Endothelial cell of umbilical vein (primary cell): ENCODE results near the gene TBX19. TPM values are rescaled to one million over a fixed set of nuclear protein-coding genes. Genes with fewer than 3 reads are reported as not detected.

ENCODE experiments used
- BruUV-seq: library from RNA; stranded (reverse); fragments of 400-500 nt; replicated peaks from 2 replicates; lab custom pipeline; 2021; lab: Mats Ljungman, UMichigan
- CTCF ChIA-PET: fragments of 300-600, 350-600 bp; sonication (Branson Sonifier 250); formaldehyde crosslinking; loops from one replicate; lab custom pipeline; 2021; ENCODE audit warnings: antibody characterized with exemption, inconsistent platforms; lab: Charles Lee
- POLR2A ChIA-PET: fragments of 300-600, 350-600 bp; sonication (Branson Sonifier 250); formaldehyde crosslinking; loops from one replicate; lab custom pipeline; 2021; ENCODE audit warnings: antibody characterized with exemption, inconsistent platforms; lab: Charles Lee
- DNase-seq: peaks from one replicate; pipeline ENCODE4 v3.0.0-alpha.2; 2011; ENCODE audit warnings: low read depth, low spot score
- FAIRE-seq: peaks from 2 replicates; lab custom pipeline; 2011; peaks lifted over from hg19 to GRCh38; lab: Jason Lieb, UNC
- H2AFZ ChIP-seq: 2 replicates; pipeline ENCODE4 v1.6.0; 2012; ENCODE audit warnings: low read depth, low read length, control low read depth, inconsistent platforms
- H3K27ac ChIP-seq: 2 replicates; pipeline ENCODE4 v1.5.1; 2011; ENCODE audit warnings: low read depth, mild to moderate bottlenecking, control low read depth, low read length, moderate library complexity; ENCODE audit not compliant: insufficient read depth
- H3K27me3 ChIP-seq, 2 experiments: 2 replicates each; pipeline versions ENCODE4 v1.6.0 to v1.6.1; 2011; ENCODE audit warnings: low read length in 2 of 2, mixed read lengths in 1 of 2; ENCODE audit not compliant: control insufficient read depth in 2 of 2, insufficient read depth in 2 of 2
- H3K36me3 ChIP-seq, 2 experiments: 2 replicates in 1 of 2; 3 replicates in 1 of 2; pipeline ENCODE4 v1.5.1; 2011; ENCODE audit warnings: low read length in 2 of 2, mild to moderate bottlenecking in 1 of 2, moderate library complexity in 1 of 2; ENCODE audit not compliant: control insufficient read depth in 2 of 2, insufficient read depth in 2 of 2; ENCODE audit errors: extremely low read depth in 1 of 2
- H3K4me1 ChIP-seq: 3 replicates; pipeline ENCODE4 v1.5.1; 2011; ENCODE audit warnings: mild to moderate bottlenecking, low read length; ENCODE audit not compliant: control insufficient read depth, insufficient read depth; ENCODE audit errors: extremely low read depth
- H3K4me2 ChIP-seq: 2 replicates; pipeline ENCODE4 v1.6.1; 2011; ENCODE audit warnings: low read length, control low read depth, mixed read lengths; ENCODE audit not compliant: insufficient read depth
- H3K4me3 ChIP-seq, 3 experiments: fragments of 200-600 bp in 1 of 3; sonication (generic), shearing (Covaris generic) in 1 of 3; replicated peaks in 1 of 3; 2 replicates each; pipeline ENCODE4 v1.5.1; 2011 to 2016; ENCODE audit warnings: control low read depth in 3 of 3, low read length in 3 of 3, mild to moderate bottlenecking in 2 of 3, inconsistent platforms in 1 of 3, low read depth in 1 of 3, moderate library complexity in 1 of 3; ENCODE audit not compliant: insufficient read depth in 1 of 3
- H3K79me2 ChIP-seq: 2 replicates; pipeline ENCODE4 v1.6.0; 2012; ENCODE audit warnings: low read length, inconsistent platforms; ENCODE audit not compliant: control insufficient read depth, insufficient read depth
- H3K9ac ChIP-seq: replicated peaks from 2 replicates; pipeline ENCODE3; 2011; ENCODE audit warnings: low read length, control low read depth; ENCODE audit not compliant: insufficient read depth; ENCODE audit errors: extremely low read depth
- H3K9me1 ChIP-seq: replicated peaks from 3 replicates; pipeline ENCODE4 v1.6.0; 2011; ENCODE audit warnings: mild to moderate bottlenecking, low read length; ENCODE audit not compliant: control insufficient read depth, insufficient read depth; ENCODE audit errors: extremely low read depth
- H3K9me3 ChIP-seq: replicated peaks from 2 replicates; pipeline ENCODE4 v1.5.1; 2012; ENCODE audit warnings: low read length, inconsistent platforms; ENCODE audit not compliant: control insufficient read depth, insufficient read depth
- H4K20me1 ChIP-seq: replicated peaks from 2 replicates; pipeline ENCODE3; 2011; ENCODE audit warnings: mild to moderate bottlenecking, low read length; ENCODE audit not compliant: control insufficient read depth, insufficient read depth; ENCODE audit errors: extremely low read depth
- CTCF ChIP-seq, 2 donors: IDR thresholded peaks; 1 replicate in 1 of 2; 2 replicates in 1 of 2; pipeline ENCODE4 v1.5.1; 2011; ENCODE audit warnings: low read length in 2 of 2, mild to moderate bottlenecking in 2 of 2, moderate library complexity in 2 of 2, control low read depth in 1 of 2, inconsistent platforms in 1 of 2, low read depth in 1 of 2; ENCODE audit not compliant: insufficient read depth in 1 of 2; ENCODE audit errors: extremely low read depth in 1 of 2
- FOS ChIP-seq: IDR thresholded peaks from 2 replicates; pipeline ENCODE4 v1.6.1; 2011; ENCODE audit warnings: mild to moderate bottlenecking, low read length, moderate library complexity, borderline replicate concordance; ENCODE audit not compliant: insufficient read depth
- POLR2A ChIP-seq: IDR thresholded peaks from 2 replicates; pipeline ENCODE4 v1.6.1; 2012; ENCODE audit warnings: low read depth, mild to moderate bottlenecking, control low read depth, low read length
- POLR2AphosphoS5 ChIP-seq: IDR thresholded peaks from 2 replicates; pipeline ENCODE4 v1.6.1; 2012; ENCODE audit warnings: low read depth, mild to moderate bottlenecking, control low read depth, low read length, moderate library complexity; ENCODE audit not compliant: insufficient read depth
- dilution Hi-C: fragments of 300-500 bp; cut with MboI; formaldehyde crosslinking; loops from one replicate; pipeline ENCODE4 v1.15.0; 2019; ENCODE audit warnings: low sequenced_read_pairs; ENCODE audit not compliant: extremely low pct_ligation_motif_present
- intact Hi-C: fragments of 100-400 bp; cut with micrococcal nuclease; formaldehyde crosslinking; loops from one replicate; pipeline ENCODE4 v1.10.0; 2022
- polyA plus RNA-seq, 4 experiments: library from polyadenylated mRNA; depleted of rRNA in 3 of 4; stranded (reverse) in 3 of 4; unstranded in 1 of 4; fragments of >200 nt; gene quantifications; 2 replicates each; pipeline versions ENCODE4 v1.2.1 to v1.2.3, GENCODE V29; 2011 to 2012; ENCODE audit warnings: missing spikeins in 1 of 4
- total RNA-seq: library from RNA; stranded (reverse); gene quantifications from 2 replicates; pipeline ENCODE4 v1.2.3, GENCODE V29; 2021

Gene TBX19
- total and polyA plus RNA-seq, 2 donors (not counting 3 experiments of a cell fraction or from before 2014, with no cell fraction given): 2.3 to 2.8 TPM

GRCh38 chr1:168285521-168285790, 4.8 kb downstream of the TBX19 start:
- ChIA-PET POLR2A (no interaction called here), CTCF (interaction anchor here (2.1 kb wide), 1 partner anchor 51 kb away, joined by 11 read pairs; no protein-coding TSS in a partner anchor)
- no peaks in the 10 kb centered on the region for H3K9me1 ChIP-seq
- FAIRE-seq (no peak), DNase-seq (no peak)
- H3K27me3 ChIP-seq: no peaks in the 10 kb centered on the region
- no TSS peak for BruUV-seq
- intact Hi-C loops (no loop called here), dilution Hi-C loops (no loop called here)
- no peak overlapping the region for H2AFZ ChIP-seq
- no peak overlapping the region for H3K4me3 ChIP-seq
- no peak overlapping the region for H3K27ac ChIP-seq
- TF ChIP-seq CTCF (IDR thresholded peaks at IDR 0.05; ENCODE audit: extremely low read depth in 1 of 2, insufficient read depth in 1 of 2, low read depth in 1 of 2, low read length in 2 of 2) (no peak), FOS (no peak), POLR2AphosphoS5 (no peak), POLR2A (no peak)
- no peaks in the 10 kb centered on the region for H3K36me3 ChIP-seq
- no peaks in the 10 kb centered on the region for H3K9me3 ChIP-seq
- no peaks in the 10 kb centered on the region for H4K20me1 ChIP-seq
- no peak overlapping the region for H3K9ac ChIP-seq
- H3K4me1 ChIP-seq: peaks cover 14% of the 10 kb centered on the region
- no peaks in the 10 kb centered on the region for H3K79me2 ChIP-seq
- H3K4me2 ChIP-seq: no peak overlapping the region
